ENCODE data around the gene TLX3.
"Not testable (repeated sequence)": the region's sequence is repeated elsewhere in the genome, so short reads cannot be mapped to it uniquely, and the experiment has no call there.

Gene TLX3

DNA sequence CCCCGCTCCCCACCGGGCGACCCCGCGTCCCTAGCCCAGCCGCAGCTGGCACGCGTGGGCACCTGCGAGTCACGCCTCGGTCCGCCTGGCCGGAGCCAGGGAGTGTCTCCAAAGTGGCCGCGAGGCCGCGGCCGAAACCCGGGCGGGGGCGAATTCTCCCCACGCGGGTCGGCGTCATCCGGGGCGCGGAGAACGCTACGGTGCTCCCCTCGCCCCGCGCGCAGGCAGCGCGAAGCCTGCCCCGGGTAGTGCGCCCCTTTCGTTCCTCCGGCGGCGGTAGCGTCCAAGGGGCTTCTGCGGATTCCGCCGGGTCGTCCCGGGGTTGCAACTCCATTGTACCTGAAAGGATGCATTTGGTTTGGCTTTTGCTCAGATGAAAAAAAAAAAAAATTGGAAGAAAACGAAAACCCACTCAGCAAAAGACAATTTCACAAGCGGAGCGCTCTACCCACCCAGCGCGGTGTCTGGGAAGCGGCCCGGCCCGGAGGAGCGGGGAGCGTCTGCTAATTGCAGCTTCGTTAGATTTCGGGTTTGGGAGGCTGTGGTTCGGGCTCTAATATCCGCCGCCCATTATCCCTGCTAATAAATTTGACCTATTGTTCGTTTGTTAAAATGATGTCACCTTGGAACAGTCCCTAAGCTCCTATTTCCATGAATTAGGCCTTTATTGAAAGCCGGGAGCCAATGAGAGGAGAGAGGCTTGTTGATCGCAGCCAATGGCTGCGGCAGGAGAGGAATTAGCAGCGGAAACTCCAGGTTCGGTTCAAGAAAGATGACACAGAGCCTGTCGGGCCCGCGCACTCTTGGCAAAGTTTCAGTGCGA lies at the start of gene TLX3:
Gene TLX3 (plus strand): TSS at position 796 of the 823 bp plus-strand sequence. CDS start 118 bp downstream, outside the sequence.
- DNase-seq (ENCODE audit: low read depth in 4 of 4, low spot score in 1 of 4), result no peak

- DNase-seq (ENCODE audit: low read depth in 4 of 4, low spot score in 1 of 4), result no peak
These were observed 47.7 kb upstream of the TLX3 start for GRCh38 chr5:171261361-171261760.

DNA sequence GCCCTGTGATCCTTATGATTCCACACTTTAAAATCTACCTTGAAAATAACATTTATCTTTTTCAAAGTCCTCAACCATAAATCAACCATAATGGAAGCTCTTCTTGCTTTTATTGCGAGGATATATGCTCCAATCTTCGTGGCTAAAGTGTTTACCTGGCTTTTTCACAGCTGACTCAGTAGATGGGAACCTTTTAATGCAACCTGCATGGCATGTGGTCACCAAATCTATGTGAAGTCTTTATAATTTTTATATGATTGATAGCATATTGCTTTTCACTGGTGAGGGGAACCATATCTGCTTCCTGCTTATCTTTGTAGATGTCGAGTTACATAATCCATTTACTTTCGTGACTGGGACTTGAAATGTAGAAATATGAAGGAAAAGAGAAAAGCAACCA lies 47.1 kb upstream of the TLX3 start:
- no peak for DNase-seq (ENCODE audit: low read depth in 4 of 4, low spot score in 1 of 4)

DNA sequence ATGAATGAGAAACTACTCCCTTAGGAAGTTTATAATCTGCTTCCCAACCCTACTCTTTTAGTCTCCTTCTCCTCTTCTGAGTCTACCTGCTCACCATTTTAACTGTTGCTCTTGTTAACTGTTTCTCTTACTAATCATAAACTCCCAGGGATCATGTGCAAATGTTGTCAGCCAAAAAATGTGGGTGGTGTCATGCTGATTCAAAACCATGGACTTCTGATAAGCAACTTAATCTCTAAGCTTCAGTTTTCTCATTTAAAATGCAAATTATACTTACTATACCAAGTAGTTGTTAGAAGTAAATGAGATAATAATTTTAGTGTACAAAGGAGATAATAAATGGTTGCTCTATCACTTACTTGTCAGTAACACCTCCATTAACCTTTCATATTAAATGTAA lies 45.9 kb upstream of the TLX3 start:
- no peak for DNase-seq (ENCODE audit: low read depth in 4 of 4, low spot score in 1 of 4)

- no peak for DNase-seq (ENCODE audit: low read depth in 4 of 4, low spot score in 1 of 4)
These were observed 44.2 kb upstream of the TLX3 start for GRCh38 chr5:171264843-171265242.

DNA sequence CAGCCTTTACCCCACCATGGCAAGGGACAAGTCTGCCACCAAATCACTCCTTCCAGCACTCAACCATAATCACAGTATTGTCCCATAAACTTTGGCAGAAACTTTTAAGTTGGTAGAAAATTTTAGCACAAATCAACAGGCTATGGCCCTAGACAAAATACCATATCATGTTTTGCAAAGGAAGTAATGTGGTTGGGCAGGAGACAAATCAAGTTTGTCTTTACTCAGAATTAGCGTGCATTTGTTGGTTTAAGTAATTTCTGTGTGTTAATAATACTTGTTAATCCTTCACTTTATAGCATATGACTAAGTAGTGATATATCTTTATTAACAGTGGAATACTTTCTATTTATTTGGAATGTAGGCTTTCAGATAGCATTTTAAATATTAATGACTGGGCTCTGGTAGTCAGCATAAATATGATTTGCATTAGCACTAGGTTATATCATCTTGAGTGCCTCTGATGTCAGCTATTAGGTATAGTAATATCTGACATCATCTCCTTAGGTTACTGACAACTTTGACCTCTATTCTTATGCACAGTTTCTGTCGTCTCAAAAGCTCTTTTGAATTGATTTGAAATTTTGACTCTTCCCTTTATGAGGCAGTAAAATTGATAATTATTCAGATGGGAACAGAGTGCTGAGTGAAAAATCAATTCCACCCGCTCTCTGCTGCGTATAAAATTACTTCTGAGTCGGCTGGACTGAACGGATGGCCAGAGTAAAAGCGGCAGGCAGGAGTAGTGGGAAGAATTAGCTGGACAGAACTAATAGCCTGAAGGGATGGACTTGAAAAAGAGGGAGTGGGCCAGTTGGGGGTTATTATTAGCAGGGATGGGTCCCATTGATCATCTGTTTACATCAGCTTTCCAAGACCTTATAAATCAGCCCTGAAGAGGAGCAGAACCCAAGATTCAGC lies 40.1 kb upstream of the TLX3 start:
- DNase-seq (ENCODE audit: low read depth in 4 of 4, low spot score in 1 of 4), result no peak

GRCh38 chr5:171269717-171270116 lies 39.3 kb upstream of the TLX3 start:
- no peak for DNase-seq (ENCODE audit: low read depth in 4 of 4, low spot score in 1 of 4)

DNA sequence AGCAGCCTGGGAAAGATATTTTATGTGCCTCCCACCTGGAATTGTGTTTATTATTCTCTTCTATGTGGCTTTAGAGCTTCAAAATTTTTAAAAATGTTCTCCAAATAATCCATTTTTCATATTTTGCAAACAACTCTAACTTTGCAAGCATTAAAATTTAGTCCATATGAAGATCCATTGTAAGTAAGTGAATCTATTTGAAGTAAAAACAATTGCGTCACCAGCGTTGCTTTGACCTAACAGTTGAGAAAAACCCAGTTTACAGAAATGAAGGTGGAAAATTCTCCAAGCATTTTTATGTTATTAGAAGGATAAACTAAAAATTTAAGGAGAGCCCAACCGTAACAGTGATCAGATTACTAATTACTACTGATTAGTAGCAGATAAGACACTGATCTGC lies 38.9 kb upstream of the TLX3 start:
- no peak for DNase-seq (ENCODE audit: low read depth in 4 of 4, low spot score in 1 of 4)

- DNase-seq (ENCODE audit: low read depth in 4 of 4, low spot score in 1 of 4), result no peak
These were observed 37.2 kb upstream of the TLX3 start for GRCh38 chr5:171271798-171272197.

DNA sequence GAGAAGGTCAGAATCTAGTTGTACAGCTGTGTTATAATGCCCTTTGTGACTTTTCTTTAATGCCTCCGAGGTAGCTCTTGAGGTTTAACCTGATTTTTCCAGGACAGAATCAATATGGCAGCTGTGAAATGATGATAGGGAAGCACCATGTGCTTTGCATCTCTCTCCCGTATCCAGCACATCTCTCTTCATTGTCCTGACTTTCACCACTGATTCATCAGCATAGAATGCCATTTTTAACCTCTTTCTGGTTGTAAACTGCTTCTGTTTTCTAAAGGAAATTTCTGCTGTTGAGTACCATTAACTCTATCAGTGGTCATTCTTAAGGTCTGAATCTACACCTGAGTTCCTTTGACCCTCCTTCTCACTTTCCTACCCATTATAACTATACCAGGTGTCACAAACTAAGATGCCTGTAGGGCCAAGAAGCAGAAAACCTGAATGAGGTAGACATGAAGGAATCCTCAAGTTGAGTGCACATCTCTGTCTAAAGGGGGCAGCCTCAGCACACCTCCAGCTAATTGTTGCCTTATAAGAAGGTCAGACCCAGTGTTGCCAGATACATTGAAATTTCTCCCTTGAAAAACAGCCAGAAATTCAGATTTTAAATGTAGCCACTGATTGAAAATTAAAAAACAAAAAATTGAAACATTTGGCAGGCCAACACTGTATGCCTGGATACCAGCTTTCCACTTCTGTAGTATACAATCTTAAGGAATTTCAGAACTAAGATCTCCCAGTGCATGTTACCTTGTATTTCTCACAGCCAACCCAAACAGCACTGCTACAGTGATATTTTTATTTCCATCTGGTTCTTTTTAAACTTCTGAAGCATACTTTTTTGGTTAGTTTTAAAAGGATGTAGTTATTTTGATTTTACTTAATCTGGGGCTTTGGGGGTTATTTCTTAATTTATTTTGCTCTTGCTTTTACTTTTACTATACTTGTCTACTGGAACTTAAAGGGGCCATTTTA lies 35.8 kb upstream of the TLX3 start:
- DNase-seq (ENCODE audit: low read depth in 4 of 4, low spot score in 1 of 4), result no peak

DNA sequence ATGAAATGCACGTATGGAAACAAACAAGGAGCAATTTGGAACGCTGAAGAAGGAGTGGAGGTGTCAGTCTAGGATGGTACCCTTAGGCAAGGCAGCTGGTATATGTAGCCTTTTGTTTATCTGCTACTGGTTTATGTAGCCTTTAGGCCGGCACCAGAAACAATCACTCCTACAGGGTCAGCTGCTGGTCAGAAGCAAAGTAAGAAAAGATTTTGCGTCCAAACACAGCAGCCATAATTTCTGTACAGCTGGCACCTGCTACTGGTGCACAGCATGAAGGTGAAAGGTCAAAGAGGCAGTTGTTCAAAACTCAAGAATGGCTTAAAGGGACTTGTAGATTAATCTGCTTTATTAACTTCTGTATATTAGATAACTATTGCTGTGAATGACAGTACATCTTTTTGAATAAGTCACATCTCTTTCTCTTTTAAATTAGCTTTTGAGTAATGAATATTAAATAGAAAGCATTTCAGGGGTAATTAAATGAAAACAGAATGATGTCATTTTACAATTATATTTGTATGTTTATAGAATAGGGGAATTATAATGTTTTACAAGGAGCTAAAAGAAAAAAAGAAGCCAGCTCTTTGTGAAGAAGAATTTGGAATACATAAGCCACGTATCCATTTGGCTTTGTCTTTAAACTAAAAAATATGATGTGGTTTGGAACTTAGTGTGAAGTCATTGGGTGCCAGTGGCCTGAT lies 33.1 kb upstream of the TLX3 start:
- no peak for DNase-seq (ENCODE audit: low read depth in 4 of 4, low spot score in 1 of 4)

GRCh38 chr5:171283753-171284152 lies 25.3 kb upstream of the TLX3 start:
- DNase-seq (ENCODE audit: low read depth in 4 of 4, low spot score in 1 of 4), result no peak

DNA sequence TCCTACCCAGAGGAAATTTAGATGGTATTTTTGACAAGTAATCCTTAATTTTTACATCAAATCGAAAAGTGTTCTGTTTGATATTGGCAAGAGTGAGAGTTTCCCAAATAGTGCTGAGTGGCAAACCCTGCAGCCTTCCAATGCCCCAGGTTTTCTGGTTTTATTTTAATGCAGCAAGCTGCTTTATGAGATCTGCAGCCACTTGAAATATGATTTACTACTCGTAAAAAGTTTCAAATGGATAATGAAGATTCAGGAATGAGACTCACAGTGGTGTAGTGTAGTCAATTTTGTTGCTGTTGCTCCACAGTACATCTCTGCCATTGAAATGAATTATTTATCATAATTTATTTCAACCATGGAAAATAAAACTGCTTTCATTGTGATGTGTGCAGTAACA lies 23.6 kb upstream of the TLX3 start:
- no peak for DNase-seq (ENCODE audit: low read depth in 4 of 4, low spot score in 1 of 4)

DNA sequence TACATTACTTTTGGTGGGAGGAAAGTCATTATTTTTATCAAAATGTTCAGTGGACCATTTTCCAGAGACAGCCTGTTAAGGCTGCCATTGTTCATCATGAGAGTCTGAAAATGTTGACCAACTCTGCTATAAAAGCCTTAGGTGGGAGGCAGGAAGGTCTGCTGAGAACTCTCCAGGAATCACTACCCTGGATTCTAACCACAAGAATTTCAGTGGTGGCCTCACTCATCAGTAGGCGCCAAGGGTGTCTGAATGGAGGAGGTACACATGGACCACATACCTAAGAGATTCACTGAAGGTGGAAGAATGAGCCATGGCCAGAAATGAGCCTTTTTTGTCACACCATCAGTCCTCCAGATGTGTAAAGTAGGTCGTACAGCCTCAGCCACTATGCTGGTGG lies 21.0 kb upstream of the TLX3 start:
- no peak for DNase-seq (ENCODE audit: low read depth in 4 of 4, low spot score in 1 of 4)

GRCh38 chr5:171291371-171291770 lies 17.7 kb upstream of the TLX3 start:
- no peak for DNase-seq (ENCODE audit: low read depth in 4 of 4, low spot score in 1 of 4)

GRCh38 chr5:171295299-171295698 lies 13.7 kb upstream of the TLX3 start:
- no peak for DNase-seq (ENCODE audit: low read depth in 4 of 4, low spot score in 1 of 4)

DNA sequence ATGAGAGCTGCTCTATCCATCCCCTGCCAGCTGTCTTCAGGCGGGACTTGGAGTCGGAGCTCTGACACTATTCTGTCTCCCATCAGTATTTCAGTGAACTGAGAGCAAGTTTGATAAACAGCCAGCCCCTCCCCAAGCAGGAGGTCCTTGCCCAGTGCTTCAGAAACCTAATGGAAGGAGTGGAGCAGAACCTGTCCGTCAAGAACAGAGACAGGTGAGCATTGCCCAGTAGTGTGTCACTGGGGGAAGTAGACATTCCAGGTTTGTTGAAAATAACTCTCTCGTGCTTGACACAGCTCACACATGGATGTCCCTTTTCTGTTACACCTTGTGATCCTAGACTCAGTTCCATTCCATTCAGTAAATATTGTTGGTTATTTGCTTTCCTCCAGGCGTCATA lies 13.2 kb upstream of the TLX3 start:
- no peak for DNase-seq (ENCODE audit: low read depth in 4 of 4, low spot score in 1 of 4)

- DNase-seq (ENCODE audit: low read depth in 4 of 4, low spot score in 1 of 4), result not testable (repeated sequence)
These were observed 11.1 kb upstream of the TLX3 start for GRCh38 chr5:171297941-171298340.

GRCh38 chr5:171299228-171299627 lies 9.8 kb upstream of the TLX3 start:
- no peak for DNase-seq (ENCODE audit: low read depth in 4 of 4, low spot score in 1 of 4)

GRCh38 chr5:171299851-171300250 lies 9.2 kb upstream of the TLX3 start:
- DNase-seq (ENCODE audit: low read depth in 4 of 4, low spot score in 1 of 4), result no peak

All from stimulated activated CD4-positive, alpha-beta T cell treated with anti-CD3 and anti-CD28 coated beads, Interleukin-1b, Interleukin-23, amount 100 ng/mL, for 24 hours (primary cell).